Suppressor macrophage treated with lipopolysaccharide for 4 hours (primary cell): ENCODE measurements around the gene LEF1.

Experiments used
- DNase-seq: peaks from one replicate; pipeline ENCODE4 v3.0.0-alpha.2; 2020

LEF1 gene

DNA sequence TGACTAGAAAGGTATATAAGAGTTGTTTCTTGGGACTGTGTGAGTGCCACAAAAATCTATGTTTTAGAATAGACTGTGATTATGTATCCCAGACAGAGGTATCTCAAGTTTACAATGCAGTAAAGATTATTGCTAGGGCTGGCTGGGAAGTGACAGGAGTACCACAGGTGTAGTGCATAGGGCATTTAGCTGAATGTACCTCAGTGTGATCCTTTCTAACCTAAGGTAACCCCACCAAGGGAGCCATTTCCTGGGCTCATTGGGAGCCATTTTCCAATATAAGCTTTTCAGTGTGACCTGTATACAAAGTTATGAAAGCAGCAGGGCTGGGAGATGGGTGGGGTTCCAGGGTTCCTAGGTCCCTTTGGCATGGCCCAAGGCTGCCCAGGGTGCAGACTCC is 6.1 kb upstream of the LEF1 start:
- DNase-seq, result no peak

DNA sequence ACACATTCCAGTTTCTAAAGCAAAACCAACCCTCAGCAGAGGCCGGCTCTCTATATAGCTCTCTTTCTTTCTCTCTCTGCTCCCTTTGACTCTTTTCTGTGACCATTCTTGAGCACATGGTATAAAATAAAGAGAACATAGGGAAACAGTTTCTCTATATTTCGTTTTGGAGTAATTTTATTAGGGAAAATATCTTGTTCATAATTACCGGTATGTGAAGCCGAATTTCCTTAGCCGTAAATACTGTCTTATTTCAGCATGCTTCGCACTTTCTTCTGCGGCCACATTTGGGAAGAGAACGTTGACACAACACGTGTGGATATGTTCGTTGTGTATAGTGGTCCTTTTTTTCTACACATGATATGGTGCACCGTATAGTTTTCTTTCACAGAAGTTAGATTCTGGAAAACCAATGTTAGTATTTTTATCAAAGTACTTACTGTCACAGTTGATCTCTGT is 4.9 kb upstream of the LEF1 start:
- no peak for DNase-seq

DNA sequence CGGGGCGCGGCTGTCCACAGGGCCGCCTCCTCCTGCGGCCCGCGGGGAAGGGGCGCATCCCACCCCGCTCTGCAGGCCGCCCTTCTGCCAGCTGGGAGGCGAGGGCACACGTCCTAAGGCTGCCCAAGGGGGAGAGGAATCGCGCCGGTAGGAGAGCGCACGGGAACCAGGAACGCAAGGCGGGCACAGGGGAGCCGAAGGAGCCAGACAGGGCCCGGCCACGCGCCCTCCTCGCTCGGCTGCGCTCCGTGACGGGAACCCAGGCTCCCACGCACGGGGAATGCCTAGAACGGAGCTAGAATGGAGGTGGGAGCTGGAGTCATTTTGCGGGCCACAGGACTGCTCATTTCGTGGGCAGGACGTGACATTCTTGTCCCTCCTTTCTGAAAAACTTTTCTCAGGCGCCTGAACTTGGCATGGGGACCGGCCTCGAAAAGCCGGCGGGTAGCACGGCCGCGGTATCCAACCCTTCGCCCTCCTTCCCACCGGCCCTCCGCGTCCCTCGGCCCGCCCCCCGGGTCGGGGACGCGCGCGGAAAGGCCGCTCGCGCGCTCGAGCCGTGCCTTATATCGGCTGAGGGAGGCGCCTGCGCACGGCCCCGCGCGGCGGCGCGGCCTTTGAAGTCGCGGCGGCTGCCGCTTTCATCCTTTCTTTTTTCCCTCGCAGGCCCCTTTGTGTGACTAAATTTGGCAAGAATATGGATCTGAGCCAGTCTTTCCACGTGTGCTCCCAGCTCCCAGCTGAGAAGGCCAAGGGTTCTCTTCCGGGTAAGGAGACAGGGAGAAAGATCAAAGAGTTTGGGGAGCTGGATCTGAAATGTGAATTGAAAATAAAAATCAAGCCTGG is 4.2 kb upstream of the LEF1 start:
- no peak for DNase-seq

DNA sequence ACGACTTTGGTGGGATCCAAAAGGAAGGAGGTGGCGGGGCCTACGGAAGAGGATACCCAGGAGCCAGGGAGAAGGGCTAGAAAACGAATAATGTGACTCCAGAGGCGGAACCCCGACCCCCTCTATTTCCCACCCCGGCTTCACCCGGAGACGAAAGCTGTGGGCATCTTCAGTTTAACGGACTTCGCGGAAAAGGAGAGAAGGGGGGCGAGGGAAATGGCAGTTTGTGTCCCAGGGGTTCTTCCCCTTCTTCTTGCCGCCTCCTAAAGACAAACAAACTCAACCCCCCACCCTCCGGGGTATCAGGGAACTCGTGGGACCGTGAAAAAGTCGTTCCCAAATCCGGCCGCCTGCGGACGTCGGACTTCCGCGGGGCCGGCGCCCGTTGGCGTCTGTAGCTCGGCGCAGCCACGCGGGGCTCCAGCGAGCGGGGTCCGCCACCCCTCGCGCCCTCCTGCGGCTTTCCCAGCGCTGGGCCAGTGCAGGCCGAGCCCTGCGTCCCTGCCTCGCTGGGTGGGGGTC is 3.6 kb upstream of the LEF1 start:
- DNase-seq, result no peak

DNA sequence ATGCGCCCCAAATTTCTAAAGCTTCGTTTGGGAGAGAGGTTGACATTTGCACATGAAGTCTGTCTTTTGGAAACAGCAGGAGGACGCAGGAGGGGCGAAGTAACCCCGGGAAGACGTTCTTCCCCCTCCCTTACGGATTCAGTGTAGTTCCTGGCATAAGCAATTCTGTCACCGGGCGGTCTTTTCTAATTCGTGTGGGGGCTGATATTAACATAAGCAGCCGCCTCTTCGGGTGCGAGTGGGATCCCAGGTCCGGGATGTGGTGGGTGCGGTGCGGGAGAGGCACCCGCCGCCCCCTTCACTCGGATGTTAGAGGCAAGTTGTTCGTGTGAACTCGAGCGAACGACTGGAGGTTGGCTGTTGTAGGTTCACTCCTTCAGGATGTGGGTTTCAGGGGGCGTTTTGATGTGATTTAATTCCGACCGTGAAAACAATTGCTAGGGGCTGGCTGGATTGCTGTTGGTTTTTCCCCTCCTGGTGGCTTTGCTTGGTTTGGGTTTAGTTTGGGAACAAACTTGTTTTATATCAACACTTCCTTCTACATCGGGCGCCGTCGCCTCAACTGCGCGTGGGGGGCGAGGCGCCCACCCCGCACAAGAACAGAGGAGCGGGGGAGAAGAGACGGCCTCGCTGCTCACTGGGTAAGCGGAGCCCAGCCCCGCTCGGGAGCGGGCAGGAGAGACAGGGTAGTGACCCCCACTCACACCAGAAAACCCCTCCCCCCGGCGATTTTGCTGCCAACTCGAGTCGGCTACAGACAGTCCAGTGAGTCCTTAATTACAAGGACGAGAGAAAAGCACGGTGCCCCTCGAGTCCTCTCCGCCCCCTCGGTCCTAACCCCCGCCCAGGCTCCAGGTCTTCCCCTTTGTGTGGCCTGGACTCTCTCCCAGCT is 2.9 kb upstream of the LEF1 start:
- no peak for DNase-seq

DNA sequence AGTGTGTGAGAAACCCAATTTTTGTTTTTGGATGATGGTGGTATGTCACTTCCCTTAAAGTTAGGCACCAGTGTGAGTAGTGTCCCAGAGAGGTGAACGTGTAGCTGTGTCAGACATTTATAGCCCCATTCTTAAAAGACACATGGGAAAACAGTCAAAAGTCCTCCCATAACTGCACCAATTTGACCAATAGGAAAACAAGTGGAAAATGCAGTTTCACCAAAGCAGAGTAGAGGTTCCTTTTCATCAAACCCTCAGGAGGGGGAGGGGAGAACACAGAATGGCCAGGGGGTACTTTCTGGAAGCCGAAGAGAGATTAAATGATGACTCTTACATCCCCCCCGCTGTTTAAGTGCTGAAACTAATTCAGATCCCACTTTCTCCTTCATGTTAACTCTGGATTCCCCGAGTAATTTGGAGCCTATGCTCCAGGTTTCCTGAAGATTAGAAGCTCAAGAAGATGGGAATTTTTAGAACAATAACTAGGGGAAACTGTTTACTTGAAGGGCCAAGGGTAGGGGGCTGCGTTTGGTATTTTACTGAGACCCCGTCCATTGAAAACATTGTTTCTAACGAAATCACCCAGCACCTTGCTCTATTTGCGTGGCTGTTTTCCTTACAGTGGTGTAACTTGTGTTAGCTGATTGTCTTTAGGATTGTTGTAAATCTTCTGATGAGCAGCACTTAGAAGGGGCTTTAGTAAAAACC is 2.1 kb upstream of the LEF1 start:
- DNase-seq, result no peak

GRCh38 chr4:108169664-108170063 is 932 bp upstream of the LEF1 start:
- DNase-seq, result no peak

- DNase-seq, result no peak
Observed at GRCh38 chr4:108168160-108168670, 517 bp downstream of the LEF1 start.

GRCh38 chr4:108166441-108167315 is 2.1 kb downstream of the LEF1 start:
- DNase-seq, result no peak

- DNase-seq, result no peak
Observed at GRCh38 chr4:108166038-108166437, 2.7 kb downstream of the LEF1 start.

GRCh38 chr4:108165586-108165985 is 3.1 kb downstream of the LEF1 start:
- no peak for DNase-seq

DNA sequence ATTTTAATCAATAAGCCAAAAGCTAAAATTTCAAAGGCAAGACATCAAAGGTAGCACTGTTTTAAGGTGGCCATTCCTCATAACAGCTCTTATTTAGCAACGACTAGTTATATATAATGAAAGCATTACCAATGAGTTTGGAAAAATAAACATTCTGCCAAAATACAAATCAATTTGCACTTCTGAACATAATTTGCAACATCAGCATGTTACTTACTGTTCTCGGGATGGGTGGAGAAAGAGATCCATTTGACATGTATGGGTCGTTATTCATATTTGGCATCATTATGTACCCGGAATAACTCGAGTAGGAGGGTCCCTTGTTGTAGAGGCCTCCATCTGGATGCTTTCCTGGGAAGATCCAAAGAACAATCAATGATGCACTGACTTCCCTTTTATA is 5.4 kb downstream of the LEF1 start:
- no peak for DNase-seq

GRCh38 chr4:108160741-108161352 is 7.9 kb downstream of the LEF1 start:
- DNase-seq, result no peak

GRCh38 chr4:108159845-108160244 is 8.9 kb downstream of the LEF1 start:
- DNase-seq, result no peak

- no peak for DNase-seq
Observed at GRCh38 chr4:108157655-108158054, 11.1 kb downstream of the LEF1 start.

- DNase-seq, result no peak
Observed at GRCh38 chr4:108156391-108156790, 12.3 kb downstream of the LEF1 start.

- no peak for DNase-seq
Observed at GRCh38 chr4:108155373-108155772, 13.4 kb downstream of the LEF1 start.

GRCh38 chr4:108152980-108153379 is 15.8 kb downstream of the LEF1 start:
- DNase-seq, result no peak

- no peak for DNase-seq
Observed at GRCh38 chr4:108149588-108150380, 18.9 kb downstream of the LEF1 start.

DNA sequence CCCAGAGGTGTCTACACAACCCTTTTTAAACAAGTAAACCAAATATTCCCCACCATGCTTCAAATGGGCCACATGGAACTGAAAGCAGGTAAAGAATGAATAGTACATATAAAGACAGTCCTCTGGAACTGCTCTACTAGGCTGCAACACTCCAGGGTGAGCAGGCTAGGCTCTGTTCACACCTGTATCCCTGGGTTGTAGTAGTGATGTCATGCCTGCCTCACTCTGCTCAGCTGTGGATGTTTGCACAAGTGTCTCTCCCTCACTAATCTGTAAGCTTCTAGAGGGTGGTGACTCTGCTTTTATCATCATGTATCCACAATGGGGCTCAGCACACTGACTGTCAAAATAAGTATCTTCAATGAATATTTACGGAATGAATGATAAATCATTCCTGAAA is 20.4 kb downstream of the LEF1 start:
- no peak for DNase-seq
